GM12873 (cell line): ENCODE results near the gene TAF6.

Experiments
- TF ChIP-seq, protein P1 (sequence below): IDR thresholded peaks from 2 replicates; pipeline ENCODE4 v1.5.1; 2012; ENCODE audit warnings: low read depth, mild to moderate bottlenecking, moderate library complexity, low read length, control low read depth; ENCODE audit not compliant: insufficient read depth; ENCODE audit errors: missing control alignments

Gene TAF6

GRCh38 chr7:100160067-100160466, 40.9 kb upstream of the TAF6 start:
- TF ChIP-seq, protein P1, sequence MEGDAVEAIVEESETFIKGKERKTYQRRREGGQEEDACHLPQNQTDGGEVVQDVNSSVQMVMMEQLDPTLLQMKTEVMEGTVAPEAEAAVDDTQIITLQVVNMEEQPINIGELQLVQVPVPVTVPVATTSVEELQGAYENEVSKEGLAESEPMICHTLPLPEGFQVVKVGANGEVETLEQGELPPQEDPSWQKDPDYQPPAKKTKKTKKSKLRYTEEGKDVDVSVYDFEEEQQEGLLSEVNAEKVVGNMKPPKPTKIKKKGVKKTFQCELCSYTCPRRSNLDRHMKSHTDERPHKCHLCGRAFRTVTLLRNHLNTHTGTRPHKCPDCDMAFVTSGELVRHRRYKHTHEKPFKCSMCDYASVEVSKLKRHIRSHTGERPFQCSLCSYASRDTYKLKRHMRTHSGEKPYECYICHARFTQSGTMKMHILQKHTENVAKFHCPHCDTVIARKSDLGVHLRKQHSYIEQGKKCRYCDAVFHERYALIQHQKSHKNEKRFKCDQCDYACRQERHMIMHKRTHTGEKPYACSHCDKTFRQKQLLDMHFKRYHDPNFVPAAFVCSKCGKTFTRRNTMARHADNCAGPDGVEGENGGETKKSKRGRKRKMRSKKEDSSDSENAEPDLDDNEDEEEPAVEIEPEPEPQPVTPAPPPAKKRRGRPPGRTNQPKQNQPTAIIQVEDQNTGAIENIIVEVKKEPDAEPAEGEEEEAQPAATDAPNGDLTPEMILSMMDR = no peak

DNA sequence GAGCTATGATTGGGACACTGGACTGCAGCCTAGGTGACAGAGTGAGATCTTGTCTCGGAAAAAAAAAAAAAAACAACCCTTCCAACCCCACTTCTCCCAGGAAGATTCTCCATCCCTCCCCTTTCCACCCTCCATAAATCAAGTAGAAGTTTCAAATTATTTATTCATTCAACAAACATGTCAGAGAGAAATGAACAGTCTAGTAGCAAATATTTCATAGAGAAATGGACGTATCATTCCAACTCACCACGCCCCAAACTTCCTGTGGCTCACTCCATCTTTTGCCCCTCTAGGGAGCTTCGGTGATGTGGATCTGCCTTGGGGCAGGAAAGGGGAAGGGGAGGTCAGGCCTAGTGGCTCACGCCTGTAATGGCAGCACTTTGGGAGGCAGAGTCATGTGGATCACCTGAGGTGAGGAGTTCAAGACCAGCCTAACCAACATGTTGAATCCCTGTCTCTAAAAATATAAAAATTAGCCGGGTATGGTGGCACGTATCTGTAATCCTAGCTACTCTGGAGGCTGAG, 40.0 kb upstream of the TAF6 start:
- TF ChIP-seq, protein P1 = peak; percentile 34

- TF ChIP-seq, protein P1 = no peak
Observed at GRCh38 chr7:100158229-100159098, 39.3 kb upstream of the TAF6 start, which contains the start of gene TRAPPC14. TSS of gene TRAPPC14 (minus strand) at chr7:100158723. CDS start at chr7:100158499, 224 bp downstream.

GRCh38 chr7:100157334-100158228, 38.4 kb upstream of the TAF6 start:
- TF ChIP-seq, protein P1 = peak; percentile 25

DNA sequence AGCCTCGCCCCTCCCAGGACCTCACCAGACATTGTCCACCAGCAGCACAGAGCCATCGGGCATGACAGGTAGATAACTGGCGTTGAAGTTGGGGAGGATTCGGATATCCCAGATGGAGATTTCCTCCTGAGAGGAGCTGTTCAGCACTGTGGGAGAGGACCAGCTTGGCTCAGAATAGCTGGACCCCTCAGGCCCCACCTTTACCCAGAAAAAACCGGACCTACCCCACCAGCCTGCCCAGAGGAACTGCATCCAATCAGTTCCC, 37.8 kb upstream of the TAF6 start:
- TF ChIP-seq, protein P1 = no peak

DNA sequence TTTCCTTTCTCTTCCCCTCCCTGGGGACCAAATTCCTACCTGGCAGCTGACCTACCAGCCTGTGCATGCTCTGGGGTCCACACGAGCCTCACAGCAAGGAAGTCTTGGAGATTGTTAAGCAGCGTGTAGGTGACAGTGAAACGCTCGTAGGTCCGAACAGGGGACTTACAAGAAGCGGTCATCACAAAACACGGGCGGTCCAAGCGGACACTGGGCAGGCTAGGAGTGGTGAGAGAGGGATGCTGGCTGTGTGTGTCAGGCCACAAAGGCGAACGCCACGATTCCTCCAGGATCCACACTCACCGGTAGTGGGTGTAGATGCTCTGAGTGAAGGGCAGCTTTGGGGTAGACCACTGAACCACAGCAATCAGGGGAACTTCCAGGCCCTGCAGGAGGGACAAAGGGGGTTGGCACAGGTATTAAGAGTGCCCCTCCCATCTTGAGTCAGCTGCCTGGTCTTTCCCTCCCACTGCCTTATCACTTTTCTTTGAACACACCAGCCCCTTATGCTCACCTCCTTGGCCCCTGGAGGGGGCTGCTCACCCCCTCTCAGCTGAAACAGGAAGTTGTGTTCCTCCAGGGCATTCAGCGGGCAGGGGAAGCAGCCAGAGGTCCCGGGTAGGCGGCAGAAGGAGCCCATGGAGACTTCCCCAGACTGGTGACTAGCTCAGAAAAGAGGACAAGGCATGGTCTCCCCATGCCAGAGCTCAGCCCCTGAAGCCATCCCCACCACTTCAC, 37.3 kb upstream of the TAF6 start:
- TF ChIP-seq, protein P1 = no peak
